GM18520 (cell line): ENCODE measurements around the gene PPP2R5C.
"Not testable (repeated sequence)": the region's sequence is repeated elsewhere in the genome, so short reads cannot be mapped to it uniquely, and the experiment has no call there.

ENCODE experiments used
- ATAC-seq: cut with Tn5 transposase; IDR thresholded peaks from one replicate; pipeline ENCODE4 v1.9.1; 2021; ENCODE audit not compliant: unreplicated experiment

The PPP2R5C gene

DNA sequence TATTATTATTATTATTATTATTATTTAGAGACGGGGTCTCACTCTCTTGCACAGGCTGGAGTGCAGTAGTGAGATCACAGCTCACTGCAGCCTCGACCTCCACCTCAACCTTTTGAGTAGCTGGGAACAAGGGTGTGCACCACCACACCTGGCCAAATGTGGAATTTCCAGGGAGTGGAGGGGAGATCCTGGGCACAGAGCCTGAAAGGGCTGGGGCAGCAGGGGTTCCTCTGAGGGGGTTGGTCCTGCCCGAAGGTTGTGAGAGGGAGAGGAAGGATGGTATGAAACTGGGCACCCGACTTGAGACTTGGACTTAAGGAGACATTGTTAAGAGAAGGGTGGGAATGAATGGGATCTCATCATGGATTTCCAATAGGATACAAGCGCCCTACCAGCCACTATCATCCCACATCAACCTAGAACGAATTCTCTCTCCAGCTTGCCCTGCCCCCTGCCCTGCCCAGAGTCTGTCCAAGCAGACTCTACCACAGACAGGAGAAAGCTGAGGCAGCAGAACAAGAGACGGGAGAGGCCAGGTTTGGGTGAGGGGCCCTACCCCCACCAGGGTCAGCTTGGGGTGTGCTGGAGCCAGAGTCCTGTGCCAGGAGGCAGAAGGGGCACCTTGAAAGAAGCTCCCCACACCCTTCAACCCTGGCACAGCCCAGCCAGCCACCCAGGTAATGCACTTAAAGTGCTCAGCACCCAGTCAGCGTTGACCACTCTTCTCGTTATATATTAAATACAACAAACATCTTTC is 200.4 kb downstream of the PPP2R5C start:
- ATAC-seq = no peak

DNA sequence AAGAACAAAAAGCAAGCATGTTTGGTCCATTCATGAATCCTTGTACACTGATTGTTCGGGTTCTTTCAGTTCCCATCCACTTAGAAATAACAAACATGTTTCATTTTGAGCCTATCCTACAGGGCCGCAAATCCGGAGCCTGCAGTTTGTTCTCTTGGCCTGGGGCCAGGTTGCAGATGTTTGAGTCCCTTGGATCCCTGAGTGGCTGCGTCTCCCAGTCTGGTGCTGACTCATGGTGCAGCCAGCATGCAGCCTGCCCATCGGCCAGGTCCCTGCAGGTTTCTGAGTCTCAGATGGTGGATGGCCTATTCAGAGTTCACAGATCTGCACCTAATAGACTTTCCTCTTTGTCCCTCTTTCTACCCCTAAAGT is 201.0 kb downstream of the PPP2R5C start:
- no peak for ATAC-seq

DNA sequence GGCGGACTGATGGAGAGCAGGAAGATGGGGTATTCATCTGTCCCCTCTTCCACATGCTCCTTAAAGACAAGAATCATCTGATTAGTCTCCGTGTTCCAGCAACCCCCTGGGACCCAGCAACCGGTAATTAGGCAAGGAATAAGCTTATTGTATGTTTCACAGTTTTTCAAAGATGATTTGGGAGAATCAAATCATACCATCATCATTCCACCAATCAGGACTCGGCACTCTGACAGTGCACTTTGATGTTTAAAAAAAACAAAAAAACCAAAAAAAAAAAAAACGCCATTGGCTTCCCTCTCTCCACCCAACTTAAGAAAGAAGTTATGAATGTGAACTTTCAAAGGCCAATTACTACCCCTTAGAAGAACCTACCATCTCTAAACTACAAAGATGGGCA is 201.5 kb downstream of the PPP2R5C start:
- ATAC-seq = no peak

DNA sequence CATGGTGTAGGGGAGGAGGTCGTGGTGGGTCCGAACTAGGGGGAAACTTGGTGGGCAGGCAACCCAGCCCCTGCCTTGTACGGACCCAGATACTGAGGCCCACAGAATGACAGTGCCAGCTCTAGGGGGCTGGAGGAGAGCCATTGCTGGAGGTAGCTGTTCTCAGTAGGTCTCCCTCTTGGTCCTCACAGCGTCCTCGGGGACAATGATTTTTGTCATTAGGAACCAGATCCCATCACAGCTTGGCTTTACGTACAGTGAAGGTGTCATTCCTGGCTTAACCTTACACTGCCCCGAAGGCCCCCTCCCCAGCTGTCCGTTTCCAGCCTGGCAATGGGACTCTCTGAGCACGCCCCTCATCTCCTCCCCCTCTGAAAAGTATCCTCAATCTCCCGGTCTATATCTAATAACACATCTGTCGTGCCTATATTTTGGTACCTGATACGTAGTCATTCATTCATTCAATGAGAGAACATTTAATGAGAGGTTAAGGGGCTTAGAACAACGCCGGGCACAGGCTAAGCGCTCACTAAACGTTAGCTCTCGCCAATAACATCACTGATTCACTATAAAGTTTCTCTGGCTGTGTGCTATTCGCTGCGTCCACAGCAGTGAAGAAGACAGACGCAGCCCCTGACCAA is 202.3 kb downstream of the PPP2R5C start:
- no peak for ATAC-seq

DNA sequence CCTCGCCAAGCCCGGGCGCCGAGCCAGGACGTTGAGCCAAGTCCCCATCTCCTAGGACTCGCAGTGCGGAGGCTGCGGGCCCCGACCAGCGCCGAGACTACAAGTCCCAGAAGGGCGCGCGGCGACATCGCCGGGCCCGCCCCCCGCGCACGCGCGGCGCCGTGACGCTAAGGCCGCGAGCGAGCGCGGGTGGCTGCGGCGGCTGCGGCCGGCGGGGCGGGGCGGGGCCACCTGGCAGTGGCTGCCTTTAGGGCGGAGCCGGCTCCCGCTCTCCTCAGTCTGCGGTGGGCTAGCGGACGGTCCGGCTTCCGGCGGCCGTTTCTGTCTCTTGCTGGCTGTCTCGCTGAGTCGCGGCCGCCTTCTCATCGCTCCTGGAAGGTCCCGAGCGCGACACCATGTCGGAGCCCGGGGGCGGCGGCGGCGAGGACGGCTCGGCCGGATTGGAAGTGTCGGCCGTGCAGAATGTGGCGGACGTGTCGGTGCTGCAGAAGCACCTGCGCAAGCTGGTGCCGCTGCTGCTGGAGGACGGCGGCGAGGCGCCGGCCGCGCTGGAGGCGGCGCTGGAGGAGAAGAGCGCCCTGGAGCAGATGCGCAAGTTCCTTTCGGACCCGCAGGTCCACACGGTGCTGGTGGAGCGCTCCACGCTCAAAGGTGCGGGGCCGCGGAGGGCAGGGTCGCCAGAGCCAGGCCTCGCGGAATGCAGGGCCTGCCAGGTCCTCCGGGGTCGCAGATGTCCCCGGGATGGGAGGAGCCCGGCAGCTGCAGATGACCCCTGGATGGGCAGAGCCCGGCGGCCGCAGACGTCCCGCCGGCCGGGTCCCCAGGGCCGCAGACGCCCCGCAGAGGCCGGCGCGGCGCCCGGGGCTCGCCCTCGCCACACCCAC is 203.0 kb downstream of the PPP2R5C start, which contains the start of gene DYNC1H1:
Gene DYNC1H1, plus strand, starts transcription at position 277 of the 884 bp plus-strand sequence. Its CDS starts 119 bp downstream, at position 396.
- ATAC-seq = peak; percentile 82

DNA sequence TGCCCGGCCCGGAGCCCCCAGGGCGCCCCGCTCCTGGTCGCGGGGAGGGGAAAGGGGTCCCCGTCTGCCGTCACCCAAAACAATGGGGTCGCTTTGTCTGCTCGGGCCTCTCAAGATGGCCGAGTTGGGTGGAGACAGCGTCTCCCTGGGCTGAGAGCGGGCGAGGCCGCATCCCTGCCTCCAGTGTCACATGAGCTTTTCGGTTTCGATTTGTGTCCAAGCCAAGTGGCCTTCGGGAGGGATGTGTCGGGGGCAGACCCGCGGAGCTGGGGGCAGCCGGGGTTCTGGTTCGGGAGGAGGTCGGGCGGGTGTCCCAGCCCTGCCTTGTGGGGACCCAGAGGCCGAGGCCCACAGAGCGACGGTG is 203.7 kb downstream of the PPP2R5C start:
- ATAC-seq = peak; percentile 20

DNA sequence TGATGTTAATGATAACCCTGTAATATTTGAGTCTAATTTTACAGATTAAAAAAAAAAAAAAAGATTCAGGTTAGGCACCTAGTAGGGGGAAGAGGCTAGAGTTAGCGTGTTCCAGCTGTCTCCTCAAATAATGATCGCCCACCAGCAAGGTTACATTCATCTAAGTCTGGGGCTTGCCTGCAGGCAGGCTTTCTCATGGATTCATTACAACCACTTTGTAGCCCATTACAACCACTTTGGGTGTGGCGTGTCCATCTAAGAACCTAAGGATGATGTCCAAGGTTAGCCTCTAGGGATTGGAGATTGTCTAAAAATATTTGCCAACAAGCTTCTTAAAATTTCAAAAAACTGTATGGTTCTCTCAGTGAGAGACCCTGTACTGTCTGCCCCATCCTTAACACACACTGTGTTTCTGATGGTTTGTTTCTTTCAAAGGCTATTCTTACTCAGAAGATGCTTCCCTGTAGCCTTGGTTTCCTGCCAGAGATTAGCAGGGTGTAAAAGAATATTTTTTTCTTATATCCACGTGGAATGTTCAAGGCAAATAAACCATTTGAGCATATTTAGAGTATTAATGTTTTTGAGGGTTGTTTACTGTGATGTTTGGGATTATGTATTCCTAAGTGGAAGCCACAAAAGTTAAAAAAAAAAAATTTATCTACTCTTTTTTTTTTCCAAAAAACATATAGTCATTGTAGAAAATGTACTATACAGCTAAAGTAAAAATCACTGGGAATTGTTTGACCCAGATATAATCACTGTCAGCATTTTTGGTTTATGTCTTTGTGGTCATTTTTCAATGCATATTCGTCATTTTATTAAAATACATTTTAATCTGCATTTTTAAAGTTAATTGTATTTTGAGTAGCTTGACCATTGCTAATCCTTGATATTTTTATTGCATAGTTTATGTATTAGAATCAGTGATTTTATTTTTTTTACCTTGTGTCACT is 204.5 kb downstream of the PPP2R5C start:
- ATAC-seq = no peak

DNA sequence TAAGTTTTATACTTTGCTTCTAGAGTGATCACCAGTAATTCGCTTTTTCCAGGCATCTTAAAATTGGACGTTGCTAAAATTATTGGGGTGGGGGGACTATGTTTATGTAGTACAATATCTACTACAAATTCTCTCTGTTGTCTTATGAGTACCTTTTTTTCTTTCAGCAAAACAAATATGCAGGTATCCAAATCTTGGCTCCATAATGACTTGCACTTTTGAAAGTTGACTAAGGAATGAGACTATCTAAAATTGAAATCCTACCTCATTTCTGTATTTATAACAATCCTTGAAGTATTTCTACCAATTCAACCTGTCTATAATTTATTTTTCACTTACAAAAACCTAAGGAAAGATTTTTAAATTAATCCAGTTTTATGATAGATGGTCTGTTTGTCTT is 205.2 kb downstream of the PPP2R5C start:
- ATAC-seq = no peak

DNA sequence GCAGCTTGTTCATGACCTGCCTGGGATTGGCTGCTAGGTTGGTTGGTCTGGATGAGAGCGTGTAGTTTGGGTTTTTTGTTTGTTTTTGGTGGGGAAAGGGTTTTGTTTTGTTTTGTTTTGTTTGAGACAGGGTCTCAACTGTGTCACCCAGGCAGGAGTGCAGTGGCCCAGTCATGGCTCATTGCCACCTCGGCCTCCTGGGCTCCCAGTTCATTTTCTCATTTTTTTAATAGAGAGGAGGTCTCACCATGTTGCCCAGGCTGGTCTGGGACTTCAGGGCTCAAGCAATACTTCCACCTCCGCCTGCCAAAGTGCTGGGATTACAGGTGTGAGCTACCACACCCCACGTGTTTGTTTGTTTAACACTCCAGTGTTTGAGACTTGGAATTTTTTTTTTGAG is 206.7 kb downstream of the PPP2R5C start:
- no peak for ATAC-seq

DNA sequence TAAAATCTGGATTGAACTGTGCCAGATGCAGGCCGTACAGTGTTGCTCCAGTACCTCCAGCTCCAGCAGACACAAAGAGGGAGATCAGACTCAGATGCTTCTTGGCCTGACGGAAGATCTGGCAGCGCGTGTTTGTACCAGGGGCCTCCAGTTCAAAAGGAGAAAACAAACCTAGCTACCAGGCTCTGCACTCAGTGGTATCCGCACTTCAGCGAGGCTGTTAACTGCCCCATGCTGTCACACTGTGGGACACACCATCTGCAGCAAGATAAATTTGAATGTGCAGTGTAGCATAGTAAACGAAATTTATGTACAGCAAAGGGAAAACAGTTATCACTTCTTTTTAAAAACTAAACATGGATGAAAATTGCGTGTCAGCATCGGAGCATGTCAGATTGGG is 208.0 kb downstream of the PPP2R5C start:
- ATAC-seq = no peak

DNA sequence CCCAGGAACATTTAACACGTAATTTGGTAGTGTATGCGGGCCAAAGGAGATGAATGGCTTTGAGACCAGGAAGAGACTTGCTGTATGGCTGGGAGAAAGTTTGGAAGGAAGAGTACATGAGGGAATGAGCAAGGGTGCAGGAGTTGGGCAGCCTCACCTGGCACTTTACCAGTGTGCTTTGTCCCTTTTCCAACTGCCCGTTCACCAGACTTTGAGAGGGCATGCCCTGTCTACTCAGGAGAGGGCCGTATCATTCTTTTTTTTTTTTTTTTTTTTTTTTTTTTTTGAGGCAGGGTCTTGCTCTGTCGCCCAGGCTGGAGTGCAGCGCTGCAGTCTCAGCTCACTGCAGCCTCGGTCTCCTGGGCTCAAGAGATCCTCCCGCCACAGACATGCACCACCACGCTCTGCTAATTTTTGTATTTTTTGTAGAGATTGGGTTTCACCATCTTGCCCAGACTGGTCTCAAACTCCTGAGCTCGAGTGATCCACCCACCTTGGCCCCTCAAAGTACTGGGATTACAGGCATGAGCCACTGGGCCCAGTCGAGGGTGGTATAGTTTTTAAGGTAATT is 209.4 kb downstream of the PPP2R5C start:
- no peak for ATAC-seq

DNA sequence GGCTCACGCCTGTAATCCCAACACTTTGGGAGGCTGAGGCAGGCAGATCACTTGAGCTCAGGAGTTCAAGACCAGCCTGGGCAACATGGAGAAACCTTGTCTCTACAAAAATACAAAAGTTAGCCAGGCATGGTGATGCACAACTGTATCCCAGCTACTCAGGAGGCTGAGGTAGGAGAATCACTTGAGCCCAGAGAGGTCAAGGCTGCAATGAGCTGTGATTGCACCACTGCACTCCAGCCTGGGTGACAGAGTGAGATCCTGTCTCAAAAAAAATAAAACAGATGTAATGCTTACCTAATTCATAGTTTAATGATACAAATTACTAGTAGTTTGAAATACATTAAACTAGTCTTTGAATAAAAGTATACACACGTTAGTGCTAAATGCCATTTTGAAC is 209.9 kb downstream of the PPP2R5C start:
- not testable (repeated sequence) for ATAC-seq

DNA sequence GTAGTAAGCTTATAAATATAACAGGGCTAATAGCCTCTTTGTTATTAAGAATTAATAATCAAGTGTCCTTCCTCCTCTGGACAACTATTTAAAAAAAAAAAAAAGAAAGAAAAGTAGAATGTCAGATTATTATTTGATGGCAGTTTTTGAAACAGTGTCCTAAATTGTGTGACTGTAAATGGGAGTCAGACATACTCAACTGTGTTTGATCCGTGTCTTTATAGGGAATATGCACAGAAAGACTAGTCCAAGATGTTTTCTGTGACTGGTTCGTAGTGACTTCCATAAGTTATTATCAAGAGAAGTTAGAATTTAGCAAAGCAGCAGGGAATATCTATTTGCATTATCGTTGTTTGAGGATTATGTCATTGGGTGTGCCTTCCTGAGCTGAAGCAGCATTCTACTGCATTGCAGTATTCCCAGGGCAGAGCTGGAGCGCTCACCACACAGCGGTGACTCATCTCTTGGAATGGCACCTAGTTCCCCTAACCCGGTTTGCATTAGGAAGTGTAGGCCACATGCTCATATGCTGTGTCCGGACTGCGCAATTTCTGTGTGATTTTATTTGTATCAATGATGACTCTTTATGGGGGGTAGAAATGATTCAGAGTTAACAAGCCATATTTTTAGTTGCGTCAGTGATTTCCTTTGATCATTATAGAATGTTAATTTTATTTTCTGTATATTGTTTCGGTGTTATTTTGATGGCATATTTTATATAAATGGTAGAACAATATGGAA is 210.8 kb downstream of the PPP2R5C start:
- no peak for ATAC-seq

DNA sequence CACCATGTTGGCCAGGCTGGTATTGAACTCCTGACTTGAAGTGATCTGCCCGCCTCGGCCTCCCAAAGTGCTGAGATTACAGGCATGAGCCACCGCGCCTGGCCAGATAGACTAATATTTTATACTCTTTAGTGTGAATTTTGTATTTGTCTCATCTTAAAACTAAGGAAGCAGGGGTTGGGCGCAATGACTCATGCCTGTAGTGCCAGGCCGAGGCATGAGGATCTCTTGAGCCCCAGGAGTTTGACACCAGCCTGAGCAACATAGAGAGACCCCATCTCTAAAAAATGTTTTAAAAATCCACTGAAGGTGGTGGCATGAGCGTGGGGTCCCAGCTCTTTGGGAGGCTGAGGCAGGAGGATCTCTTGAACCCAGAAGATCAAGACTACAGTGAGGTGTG is 211.8 kb downstream of the PPP2R5C start:
- ATAC-seq = no peak

DNA sequence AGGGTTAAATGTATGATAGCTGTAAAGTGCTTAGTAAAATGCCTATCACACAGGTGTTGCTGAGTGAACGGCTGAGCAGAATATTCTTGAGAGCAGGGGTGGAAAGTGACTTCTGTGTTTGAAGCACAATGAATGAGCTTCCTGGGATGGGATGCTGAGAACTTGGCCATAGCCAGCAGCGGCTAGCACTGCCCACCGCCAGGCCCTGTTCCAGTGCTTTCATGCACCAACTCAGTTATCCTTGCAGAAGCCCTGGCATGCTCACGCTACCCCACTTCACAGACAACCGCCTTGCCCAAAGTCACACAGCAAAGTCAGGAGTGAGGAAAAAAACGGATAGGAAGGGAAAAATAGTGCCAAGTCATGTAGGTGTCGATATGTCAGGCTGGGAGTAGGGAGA is 213.7 kb downstream of the PPP2R5C start:
- no peak for ATAC-seq
